ENCODE data around the gene WDR74.

GRCh38 chr11:62885137-62885750 is 45.9 kb upstream of the WDR74 start:
- TF ChIP-seq EP300 (IDR thresholded peaks at IDR 0.05) (no peak), POLR2AphosphoS5 (IDR thresholded peaks at IDR 0.05) (no peak), CTCF (IDR thresholded peaks at IDR 0.05) (no peak), POLR2A (IDR thresholded peaks at IDR 0.05; ENCODE audit: low read depth) (no peak)
